ENCODE measurements around the gene ROR1.

Gene ROR1

DNA sequence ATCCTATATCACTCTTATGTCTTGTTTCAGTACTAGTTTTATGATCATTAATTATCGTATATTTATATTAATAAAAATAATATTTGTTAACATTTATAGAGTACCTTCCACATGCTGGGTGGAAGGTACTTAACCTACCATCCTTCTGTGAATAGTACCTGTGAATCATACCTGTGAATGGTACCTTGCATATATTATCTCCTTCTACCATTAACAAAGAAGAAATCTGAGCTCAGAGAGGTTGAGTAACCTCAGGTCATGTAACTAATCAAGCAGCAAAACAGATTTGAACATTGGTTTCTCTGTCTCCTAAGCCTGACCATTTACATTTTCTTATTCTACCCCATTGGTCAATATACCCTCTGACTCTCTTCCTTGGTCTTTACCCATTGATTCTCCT is 255.2 kb downstream of the ROR1 start:
- no peaks in the 10 kb centered on the region for H4K20me1 ChIP-seq (ENCODE audit: insufficient read depth, low read length)
- no peak overlapping the region for H3K4me3 ChIP-seq (ENCODE audit: low read length)
- no peaks in the 10 kb centered on the region for H3K27me3 ChIP-seq (replicated peaks; ENCODE audit: insufficient read depth, low read length)
- DNase-seq, result no peak
- TF ChIP-seq EZH2phosphoT487 (IDR thresholded peaks at IDR 0.05; ENCODE audit: low read length), result no peak
- TF ChIP-seq EZH2 (optimal IDR thresholded peaks at IDR 0.05; ENCODE audit: low read depth, low read length), result no peak
- no peaks in the 10 kb centered on the region for H3K79me2 ChIP-seq (ENCODE audit: low read length)
- H3K4me2 ChIP-seq (ENCODE audit: low read depth, low read length), result no peak overlapping the region
- H3K9me2 ChIP-seq (replicated peaks; ENCODE audit: insufficient read depth, low read length), result no peaks in the 10 kb centered on the region
- H2AFZ ChIP-seq (ENCODE audit: low read length), result no peak overlapping the region
- no peak overlapping the region for H3K9ac ChIP-seq (ENCODE audit: low read length)
- no peaks in the 10 kb centered on the region for H3K36me3 ChIP-seq (replicated peaks; ENCODE audit: insufficient read depth, low read length)
- no peaks in the 10 kb centered on the region for H3K9me3 ChIP-seq (replicated peaks; ENCODE audit: insufficient read depth, low read length)
- H3F3A ChIP-seq (ENCODE audit: insufficient read depth, low read length), result no peaks in the 10 kb centered on the region
- no peak overlapping the region for H3K27ac ChIP-seq (ENCODE audit: low read length)
- no peaks in the 10 kb centered on the region for H3K4me1 ChIP-seq (ENCODE audit: low read length)

DNA sequence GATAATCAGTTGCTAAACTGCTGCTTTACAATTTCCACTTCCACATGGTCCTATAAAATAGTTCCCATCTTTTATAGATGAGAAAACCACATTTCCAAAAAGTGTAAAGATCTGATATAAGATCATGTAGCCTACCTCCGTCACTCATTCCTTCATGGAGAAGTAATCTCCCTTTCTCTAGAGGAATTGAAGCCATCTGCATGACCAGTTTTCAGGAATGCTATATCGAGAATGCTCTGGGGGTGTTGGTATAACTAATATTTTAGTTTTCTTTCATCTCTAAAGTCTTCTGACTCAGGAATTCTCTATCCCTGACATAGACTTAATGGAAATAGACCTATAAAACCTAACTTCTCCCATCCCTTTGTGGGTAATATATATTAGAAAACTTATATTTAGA is 256.6 kb downstream of the ROR1 start:
- Histone ChIP-seq H3K36me3 (replicated peaks; ENCODE audit: insufficient read depth, low read length) (no peaks in the 10 kb centered on the region), H3K4me2 (ENCODE audit: low read depth, low read length) (no peak overlapping the region), H3K4me3 (ENCODE audit: low read length) (no peak overlapping the region), H3K9me2 (replicated peaks; ENCODE audit: insufficient read depth, low read length) (no peaks in the 10 kb centered on the region), H3K9me3 (replicated peaks; ENCODE audit: insufficient read depth, low read length) (no peaks in the 10 kb centered on the region), H4K20me1 (ENCODE audit: insufficient read depth, low read length) (no peaks in the 10 kb centered on the region), H2AFZ (ENCODE audit: low read length) (no peak overlapping the region), H3F3A (ENCODE audit: insufficient read depth, low read length) (no peaks in the 10 kb centered on the region), H3K79me2 (ENCODE audit: low read length) (no peaks in the 10 kb centered on the region), H3K4me1 (ENCODE audit: low read length) (no peaks in the 10 kb centered on the region), H3K9ac (ENCODE audit: low read length) (no peak overlapping the region), H3K27ac (ENCODE audit: low read length) (no peak overlapping the region), H3K27me3 (replicated peaks; ENCODE audit: insufficient read depth, low read length) (no peaks in the 10 kb centered on the region)
- TF ChIP-seq, protein P1, sequence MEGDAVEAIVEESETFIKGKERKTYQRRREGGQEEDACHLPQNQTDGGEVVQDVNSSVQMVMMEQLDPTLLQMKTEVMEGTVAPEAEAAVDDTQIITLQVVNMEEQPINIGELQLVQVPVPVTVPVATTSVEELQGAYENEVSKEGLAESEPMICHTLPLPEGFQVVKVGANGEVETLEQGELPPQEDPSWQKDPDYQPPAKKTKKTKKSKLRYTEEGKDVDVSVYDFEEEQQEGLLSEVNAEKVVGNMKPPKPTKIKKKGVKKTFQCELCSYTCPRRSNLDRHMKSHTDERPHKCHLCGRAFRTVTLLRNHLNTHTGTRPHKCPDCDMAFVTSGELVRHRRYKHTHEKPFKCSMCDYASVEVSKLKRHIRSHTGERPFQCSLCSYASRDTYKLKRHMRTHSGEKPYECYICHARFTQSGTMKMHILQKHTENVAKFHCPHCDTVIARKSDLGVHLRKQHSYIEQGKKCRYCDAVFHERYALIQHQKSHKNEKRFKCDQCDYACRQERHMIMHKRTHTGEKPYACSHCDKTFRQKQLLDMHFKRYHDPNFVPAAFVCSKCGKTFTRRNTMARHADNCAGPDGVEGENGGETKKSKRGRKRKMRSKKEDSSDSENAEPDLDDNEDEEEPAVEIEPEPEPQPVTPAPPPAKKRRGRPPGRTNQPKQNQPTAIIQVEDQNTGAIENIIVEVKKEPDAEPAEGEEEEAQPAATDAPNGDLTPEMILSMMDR (IDR thresholded peaks at IDR 0.05; ENCODE audit: low read length), result no peak
- TF ChIP-seq EZH2phosphoT487 (IDR thresholded peaks at IDR 0.05; ENCODE audit: low read length) (no peak), EZH2 (optimal IDR thresholded peaks at IDR 0.05; ENCODE audit: low read depth, low read length) (no peak)
- DNase-seq, result no peak

DNA sequence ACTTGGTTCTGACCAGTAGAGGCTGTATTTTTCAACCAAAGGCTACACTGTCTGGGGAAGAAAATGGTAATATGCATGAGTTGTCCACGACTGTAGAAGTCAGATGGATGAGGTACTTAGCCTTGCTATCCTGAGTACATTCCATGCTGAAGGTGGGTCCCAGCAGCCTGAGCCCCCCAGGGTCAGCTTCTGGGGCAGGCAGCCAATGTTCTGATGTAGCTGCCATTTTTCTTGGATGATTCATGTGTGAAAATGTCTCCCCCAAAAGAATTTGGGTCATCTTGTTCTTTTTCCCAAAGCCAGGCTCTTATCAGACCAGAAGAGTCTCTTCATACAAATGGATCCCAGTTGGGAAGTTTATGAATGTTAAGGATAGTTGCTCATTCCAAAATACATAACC is 257.4 kb downstream of the ROR1 start:
- Histone ChIP-seq H3K27me3 (replicated peaks; ENCODE audit: insufficient read depth, low read length) (no peaks in the 10 kb centered on the region), H3K36me3 (replicated peaks; ENCODE audit: insufficient read depth, low read length) (no peaks in the 10 kb centered on the region), H3K4me3 (ENCODE audit: low read length) (no peak overlapping the region), H3K4me2 (ENCODE audit: low read depth, low read length) (no peak overlapping the region), H4K20me1 (ENCODE audit: insufficient read depth, low read length) (no peaks in the 10 kb centered on the region), H2AFZ (ENCODE audit: low read length) (no peak overlapping the region), H3K27ac (ENCODE audit: low read length) (no peak overlapping the region), H3K79me2 (ENCODE audit: low read length) (no peaks in the 10 kb centered on the region), H3F3A (ENCODE audit: insufficient read depth, low read length) (no peaks in the 10 kb centered on the region), H3K9me2 (replicated peaks; ENCODE audit: insufficient read depth, low read length) (no peaks in the 10 kb centered on the region), H3K9ac (ENCODE audit: low read length) (no peak overlapping the region), H3K4me1 (ENCODE audit: low read length) (no peaks in the 10 kb centered on the region), H3K9me3 (replicated peaks; ENCODE audit: insufficient read depth, low read length) (no peaks in the 10 kb centered on the region)
- no peak for DNase-seq
- TF ChIP-seq EZH2phosphoT487 (IDR thresholded peaks at IDR 0.05; ENCODE audit: low read length), result no peak
- TF ChIP-seq, protein P1 (IDR thresholded peaks at IDR 0.05; ENCODE audit: low read length), result no peak
- no peak for TF ChIP-seq EZH2 (optimal IDR thresholded peaks at IDR 0.05; ENCODE audit: low read depth, low read length)

DNA sequence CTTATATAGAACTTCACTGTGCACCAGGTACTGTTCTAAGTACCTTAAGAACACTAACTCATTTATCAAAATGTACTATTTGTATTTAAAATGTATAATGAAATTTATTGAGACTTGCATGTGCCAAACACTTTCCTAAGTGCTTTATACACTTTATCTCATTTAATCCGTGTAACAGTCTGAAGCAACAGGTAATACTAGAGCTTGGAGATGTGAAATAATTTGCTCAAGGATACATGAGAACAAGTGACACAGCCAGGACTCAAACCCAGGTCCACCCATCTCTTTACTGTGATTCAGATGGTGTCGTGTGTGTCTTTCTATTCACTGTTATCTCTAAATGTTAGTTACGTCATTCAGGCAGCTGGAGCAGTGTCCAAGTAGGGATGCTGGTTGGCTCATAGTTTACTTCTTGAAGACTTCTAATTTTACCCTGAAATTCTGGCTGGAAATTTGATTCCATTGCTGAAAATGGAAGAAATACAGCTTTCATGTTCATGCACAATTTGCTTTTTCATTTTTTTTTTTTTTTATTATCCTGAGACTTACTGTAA is 259.9 kb downstream of the ROR1 start:
- Histone ChIP-seq H3K4me2 (ENCODE audit: low read depth, low read length) (no peak overlapping the region), H2AFZ (ENCODE audit: low read length) (no peak overlapping the region), H3K9ac (ENCODE audit: low read length) (no peak overlapping the region), H3K9me2 (replicated peaks; ENCODE audit: insufficient read depth, low read length) (no peaks in the 10 kb centered on the region), H3K79me2 (ENCODE audit: low read length) (no peaks in the 10 kb centered on the region), H3K27me3 (replicated peaks; ENCODE audit: insufficient read depth, low read length) (no peaks in the 10 kb centered on the region), H3F3A (ENCODE audit: insufficient read depth, low read length) (no peaks in the 10 kb centered on the region), H3K27ac (ENCODE audit: low read length) (no peak overlapping the region), H3K36me3 (replicated peaks; ENCODE audit: insufficient read depth, low read length) (no peaks in the 10 kb centered on the region), H3K4me1 (ENCODE audit: low read length) (no peaks in the 10 kb centered on the region), H3K9me3 (replicated peaks; ENCODE audit: insufficient read depth, low read length) (no peaks in the 10 kb centered on the region), H3K4me3 (ENCODE audit: low read length) (no peak overlapping the region), H4K20me1 (ENCODE audit: insufficient read depth, low read length) (no peaks in the 10 kb centered on the region)
- no peak for TF ChIP-seq EZH2 (optimal IDR thresholded peaks at IDR 0.05; ENCODE audit: low read depth, low read length)
- no peak for TF ChIP-seq EZH2phosphoT487 (IDR thresholded peaks at IDR 0.05; ENCODE audit: low read length)
- TF ChIP-seq, protein P1 (IDR thresholded peaks at IDR 0.05; ENCODE audit: low read length), result no peak
- DNase-seq, result no peak
